OCI-LY3 (cell line): Measurements from ENCODE around the gene UGT1A9.

Experiments
- H2AFZ ChIP-seq: fragments of 200-600, 300-600 bp; shearing (Covaris generic); 2 replicates; pipeline ENCODE4 v1.6.0; 2014; ENCODE audit warnings: antibody characterized with exemption, low read depth, low read length
- H3K27ac ChIP-seq: fragments of 200-600, 300-600 bp; sonication (generic); 2 replicates; pipeline ENCODE4 v1.5.1; 2014; ENCODE audit warnings: mild to moderate bottlenecking, low read length, moderate library complexity, mixed read lengths
- H3K27me3 ChIP-seq: fragments of 200-600, 300-600 bp; sonication (generic); 2 replicates; pipeline ENCODE4 v1.6.1; 2014; ENCODE audit warnings: low read depth, low read length, mixed read lengths
- H3K36me3 ChIP-seq: fragments of 200-600, 300-600 bp; sonication (generic); replicated peaks from 2 replicates; pipeline ENCODE3; 2014; ENCODE audit warnings: low read depth, low read length, mixed read lengths
- H3K4me1 ChIP-seq: fragments of 300-600, 200-600 bp; sonication (generic); 2 replicates; pipeline ENCODE4 v1.6.1; 2014; ENCODE audit warnings: low read length, mixed read lengths
- H3K4me2 ChIP-seq: fragments of 200-600, 300-600 bp; sonication (generic); 2 replicates; pipeline ENCODE4 v1.6.1; 2014; ENCODE audit warnings: low read length, mixed read lengths
- H3K4me3 ChIP-seq: fragments of 300-600, 200-600 bp; sonication (generic); 2 replicates; pipeline ENCODE4 v1.5.1; 2014; ENCODE audit warnings: antibody characterized with exemption, mild to moderate bottlenecking, low read length, moderate library complexity
- H3K79me2 ChIP-seq: fragments of 300-600, 200-600 bp; shearing (Covaris generic); 2 replicates; pipeline ENCODE4 v1.6.1; 2014; ENCODE audit warnings: mild to moderate bottlenecking, low read length, mixed read lengths
- H3K9ac ChIP-seq: fragments of 300-600, 200-600 bp; shearing (Covaris generic); 2 replicates; pipeline ENCODE4 v1.6.0; 2014; ENCODE audit warnings: mild to moderate bottlenecking, low read length, moderate library complexity
- H3K9me3 ChIP-seq: fragments of 200-600, 300-600 bp; shearing (Covaris generic); 2 replicates; pipeline ENCODE4 v1.6.1; 2014; ENCODE audit warnings: low read length, mixed read lengths; ENCODE audit not compliant: insufficient read depth
- H4K20me1 ChIP-seq: fragments of 200-600, 300-600 bp; sonication (generic); 2 replicates; pipeline ENCODE4 v1.6.1; 2016; ENCODE audit warnings: low read length, mixed read lengths; ENCODE audit not compliant: insufficient read depth
- CTCF ChIP-seq: fragments of 200-600, 300-600 bp; sonication (generic); IDR thresholded peaks from 2 replicates; pipeline ENCODE4 v1.5.1; 2014; ENCODE audit warnings: antibody characterized with exemption, low read length, low read depth
- EZH2phosphoT487 ChIP-seq: fragments of 200-600 bp; shearing (Covaris generic); IDR thresholded peaks from 2 replicates; pipeline ENCODE4 v1.6.1; 2018; ENCODE audit warnings: antibody characterized with exemption, mixed run types, low read depth

The UGT1A9 gene

GRCh38 chr2:233775414-233775813 is 103.7 kb downstream of the UGT1A9 start:
- Histone ChIP-seq H2AFZ (no peak overlapping the region), H3K27me3 (no peaks in the 10 kb centered on the region), H3K4me2 (no peak overlapping the region), H4K20me1 (no peaks in the 10 kb centered on the region), H3K9me3 (no peaks in the 10 kb centered on the region), H3K4me3 (no peak overlapping the region), H3K79me2 (no peaks in the 10 kb centered on the region), H3K36me3 (no peaks in the 10 kb centered on the region), H3K27ac (no peak overlapping the region), H3K9ac (no peak overlapping the region), H3K4me1 (no peaks in the 10 kb centered on the region)
- TF ChIP-seq EZH2phosphoT487 (no peak), CTCF (no peak)

GRCh38 chr2:233778030-233778429 is 106.3 kb downstream of the UGT1A9 start, which contains the start of gene MROH2A:
TSS of gene MROH2A (plus strand) at chr2:233778330. CDS start at chr2:233779359, 1,029 bp downstream.
- Histone ChIP-seq H3K9me3 (no peaks in the 10 kb centered on the region), H3K4me1 (no peaks in the 10 kb centered on the region), H3K79me2 (no peaks in the 10 kb centered on the region), H3K9ac (no peak within 1 kb of the TSS), H3K4me2 (no peak within 1 kb of the TSS), H4K20me1 (no peaks in the 10 kb centered on the region), H3K36me3 (no peaks in the 10 kb centered on the region), H3K27ac (no peak within 1 kb of the TSS), H2AFZ (no peak within 1 kb of the TSS), H3K4me3 (no peak within 1 kb of the TSS), H3K27me3 (no peaks in the 10 kb centered on the region)
- no peak for TF ChIP-seq CTCF
- no peak for TF ChIP-seq EZH2phosphoT487

- no peak overlapping the region for H3K9ac ChIP-seq
- no peaks in the 10 kb centered on the region for H3K36me3 ChIP-seq
- no peaks in the 10 kb centered on the region for H3K4me1 ChIP-seq
- H3K27me3 ChIP-seq, result no peaks in the 10 kb centered on the region
- H3K9me3 ChIP-seq, result no peaks in the 10 kb centered on the region
- no peaks in the 10 kb centered on the region for H3K79me2 ChIP-seq
- no peak overlapping the region for H3K4me3 ChIP-seq
- H4K20me1 ChIP-seq, result no peaks in the 10 kb centered on the region
- TF ChIP-seq EZH2phosphoT487, result no peak
- no peak for TF ChIP-seq CTCF
- H2AFZ ChIP-seq, result no peak overlapping the region
- H3K4me2 ChIP-seq, result no peak overlapping the region
- no peak overlapping the region for H3K27ac ChIP-seq
These were observed 108.0 kb downstream of the UGT1A9 start for GRCh38 chr2:233779722-233780121.

GRCh38 chr2:233780771-233781170 is 109.1 kb downstream of the UGT1A9 start:
- H3K4me1 ChIP-seq, result no peaks in the 10 kb centered on the region
- H3K27me3 ChIP-seq, result no peaks in the 10 kb centered on the region
- H3K36me3 ChIP-seq, result no peaks in the 10 kb centered on the region
- H3K9ac ChIP-seq, result no peak overlapping the region
- H3K27ac ChIP-seq, result no peak overlapping the region
- no peak for TF ChIP-seq CTCF
- no peak for TF ChIP-seq EZH2phosphoT487
- H3K79me2 ChIP-seq, result no peaks in the 10 kb centered on the region
- H2AFZ ChIP-seq, result no peak overlapping the region
- no peak overlapping the region for H3K4me2 ChIP-seq
- H3K4me3 ChIP-seq, result no peak overlapping the region
- no peaks in the 10 kb centered on the region for H3K9me3 ChIP-seq
- no peaks in the 10 kb centered on the region for H4K20me1 ChIP-seq
